HG03460 (cell line): ENCODE results near the gene ZNF586.
"Not testable (repeated sequence)": the region's sequence is repeated elsewhere in the genome, so short reads cannot be mapped to it uniquely, and the experiment has no call there.

Source experiments
- ATAC-seq: cut with Tn5 transposase; IDR thresholded peaks from one replicate; pipeline ENCODE4 v1.9.1; 2021; ENCODE audit not compliant: unreplicated experiment

ZNF586 gene

GRCh38 chr19:57821501-57821900 lies 52.0 kb downstream of the ZNF586 start:
- ATAC-seq, result not testable (repeated sequence)

GRCh38 chr19:57823155-57823554 lies 53.7 kb downstream of the ZNF586 start:
- not testable (repeated sequence) for ATAC-seq

DNA sequence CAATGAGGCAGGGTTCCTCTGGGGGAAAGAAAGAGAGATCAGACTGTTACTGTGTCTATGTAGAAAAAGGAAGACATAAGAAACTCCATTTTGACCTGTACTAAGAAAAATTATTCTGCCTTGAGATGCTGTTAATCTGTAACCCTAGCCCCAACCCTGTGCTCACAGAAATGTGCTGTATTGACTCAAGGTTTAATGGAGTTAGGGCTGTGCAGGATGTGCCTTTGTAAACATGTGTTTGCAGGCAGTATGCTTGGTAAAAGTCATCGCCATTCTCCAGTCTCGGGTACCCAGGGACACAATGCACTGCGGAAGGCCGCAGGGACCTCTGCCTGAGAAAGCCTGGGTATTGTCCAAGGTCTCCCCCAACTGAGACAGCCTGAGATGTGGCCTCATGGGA lies 54.1 kb downstream of the ZNF586 start:
- not testable (repeated sequence) for ATAC-seq

DNA sequence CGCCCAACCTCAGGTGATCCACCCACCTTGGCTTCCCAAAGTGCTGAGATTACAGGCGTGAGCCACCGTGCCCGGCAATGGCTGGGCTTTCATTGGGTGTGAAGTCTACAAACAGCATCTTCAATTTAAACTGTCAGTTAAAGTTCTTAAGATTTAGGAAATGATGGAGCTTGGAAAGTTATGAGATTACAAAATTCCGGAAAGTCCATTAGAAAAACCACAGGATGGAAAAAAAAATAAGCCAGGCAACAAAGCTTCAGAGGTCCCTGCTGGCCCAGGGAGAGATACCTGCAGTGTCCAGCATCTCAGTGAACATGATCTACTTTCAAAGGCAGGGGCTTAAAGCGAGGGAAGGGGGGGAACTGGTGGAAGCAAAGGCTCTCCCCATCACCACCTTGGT lies 56.0 kb downstream of the ZNF586 start:
- ATAC-seq, result no peak

DNA sequence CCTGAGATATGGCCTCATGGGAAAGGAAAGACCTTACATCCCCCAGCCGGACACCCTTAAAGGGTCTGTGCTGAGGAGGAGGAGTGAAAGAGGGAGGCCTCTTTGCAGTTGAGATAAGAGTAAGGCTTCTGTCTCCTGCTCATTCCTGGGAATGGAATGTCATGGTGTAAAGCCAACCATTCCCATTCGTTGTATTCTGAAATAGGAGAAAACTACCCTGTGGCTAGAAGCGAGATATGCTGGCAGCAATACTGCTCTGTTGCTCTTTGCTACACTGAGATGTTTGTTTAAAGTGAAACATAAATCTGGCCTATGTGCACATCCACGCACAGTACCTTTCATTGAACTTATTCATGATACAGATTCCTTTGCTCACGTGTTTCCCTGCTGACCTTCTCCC lies 59.8 kb downstream of the ZNF586 start:
- ATAC-seq, result no peak

DNA sequence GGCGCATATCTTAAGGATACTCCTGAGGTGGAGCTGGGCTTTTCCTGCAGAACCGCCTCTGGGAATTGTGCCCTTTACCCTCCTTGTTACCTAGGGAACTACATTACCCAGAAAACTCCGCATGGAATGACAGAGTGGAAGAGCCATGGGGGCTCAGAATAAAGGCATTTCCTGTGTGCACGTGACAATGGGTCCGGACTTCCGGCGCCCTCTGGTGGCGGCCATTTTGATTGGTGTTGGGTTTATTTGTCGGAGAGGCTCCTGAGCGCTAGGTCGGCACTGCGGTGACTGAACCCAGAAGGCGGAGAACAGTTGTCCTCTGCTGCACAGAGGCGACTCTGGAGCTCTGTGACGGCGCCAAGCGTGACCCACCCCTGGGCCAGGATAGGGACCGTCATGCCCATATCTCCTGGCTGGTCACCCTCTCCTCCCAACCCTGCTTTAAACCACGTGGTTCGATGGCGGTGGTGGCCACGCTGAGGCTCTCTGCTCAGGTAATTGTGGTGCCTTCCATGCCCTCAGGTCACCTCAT lies 60.7 kb downstream of the ZNF586 start, which contains the start of gene ZNF587B:
Gene ZNF587B (plus strand): TSS at position 229 of the 532 bp plus-strand sequence. CDS start 230 bp downstream, at position 459.
- ATAC-seq, result no peak
